Hematopoietic multipotent progenitor cell treated with erythropoietin and hydrocortisone succinate and interleukin-3 and kit ligand, for 6 days (in vitro differentiated cells): ENCODE measurements around the gene CSNK1A1.
"Not testable (repeated sequence)": the region's sequence is repeated elsewhere in the genome, so short reads cannot be mapped to it uniquely, and the experiment has no call there.

Source experiments
- DNase-seq: peaks from one replicate; pipeline ENCODE4 v3.0.0-alpha.2; 2015

The CSNK1A1 gene

DNA sequence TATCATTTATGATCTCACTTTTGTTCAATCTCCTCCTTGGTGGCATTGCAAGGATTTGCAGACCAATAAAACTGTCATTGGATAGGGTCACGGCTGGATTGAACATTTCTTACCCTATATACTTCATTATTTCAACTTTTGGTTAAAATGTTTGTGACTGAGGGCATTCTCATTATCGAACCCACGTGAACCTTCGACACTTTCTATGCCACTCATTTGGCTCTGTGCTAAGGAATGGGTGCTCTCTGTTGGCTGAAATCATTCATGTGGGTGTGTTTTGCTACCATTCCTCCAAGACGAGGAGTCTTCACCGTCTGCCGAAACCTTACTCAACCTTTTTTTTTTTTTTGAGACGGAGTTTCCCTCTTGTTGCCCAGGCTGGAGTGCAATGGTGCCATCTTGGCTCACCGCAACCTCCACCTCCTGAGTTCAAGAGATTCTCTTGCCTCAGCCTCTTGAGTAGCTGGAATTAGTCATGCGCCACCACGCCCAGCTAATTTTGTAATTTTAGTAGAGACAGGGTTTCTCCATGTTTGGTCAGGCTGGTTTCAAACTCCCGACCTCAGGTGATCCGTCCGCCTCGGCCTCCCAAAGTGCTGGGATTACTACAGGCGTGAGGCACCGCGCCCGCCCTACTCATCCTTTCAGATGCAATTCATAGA, 62.5 kb downstream of the CSNK1A1 start:
- no peak for DNase-seq

DNA sequence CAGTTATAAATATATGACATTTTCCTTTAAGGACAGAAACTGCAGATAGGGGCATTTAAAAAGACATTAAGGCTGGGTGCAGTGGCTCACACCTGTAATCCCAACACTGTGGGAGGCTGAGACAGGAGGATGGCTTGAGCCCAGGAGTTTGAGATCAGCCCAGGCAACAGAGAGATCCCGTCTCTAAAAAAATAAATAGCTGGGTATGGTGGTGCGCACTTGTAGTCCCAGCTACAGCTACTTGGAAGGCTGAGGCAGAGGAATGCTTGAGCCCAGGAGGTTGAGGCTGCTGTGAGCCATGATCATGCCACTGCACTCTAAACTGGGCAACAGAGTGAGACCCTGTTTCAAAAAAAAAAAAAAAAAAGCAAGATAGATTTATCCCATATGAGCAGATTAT, 63.6 kb downstream of the CSNK1A1 start:
- DNase-seq = no peak

DNA sequence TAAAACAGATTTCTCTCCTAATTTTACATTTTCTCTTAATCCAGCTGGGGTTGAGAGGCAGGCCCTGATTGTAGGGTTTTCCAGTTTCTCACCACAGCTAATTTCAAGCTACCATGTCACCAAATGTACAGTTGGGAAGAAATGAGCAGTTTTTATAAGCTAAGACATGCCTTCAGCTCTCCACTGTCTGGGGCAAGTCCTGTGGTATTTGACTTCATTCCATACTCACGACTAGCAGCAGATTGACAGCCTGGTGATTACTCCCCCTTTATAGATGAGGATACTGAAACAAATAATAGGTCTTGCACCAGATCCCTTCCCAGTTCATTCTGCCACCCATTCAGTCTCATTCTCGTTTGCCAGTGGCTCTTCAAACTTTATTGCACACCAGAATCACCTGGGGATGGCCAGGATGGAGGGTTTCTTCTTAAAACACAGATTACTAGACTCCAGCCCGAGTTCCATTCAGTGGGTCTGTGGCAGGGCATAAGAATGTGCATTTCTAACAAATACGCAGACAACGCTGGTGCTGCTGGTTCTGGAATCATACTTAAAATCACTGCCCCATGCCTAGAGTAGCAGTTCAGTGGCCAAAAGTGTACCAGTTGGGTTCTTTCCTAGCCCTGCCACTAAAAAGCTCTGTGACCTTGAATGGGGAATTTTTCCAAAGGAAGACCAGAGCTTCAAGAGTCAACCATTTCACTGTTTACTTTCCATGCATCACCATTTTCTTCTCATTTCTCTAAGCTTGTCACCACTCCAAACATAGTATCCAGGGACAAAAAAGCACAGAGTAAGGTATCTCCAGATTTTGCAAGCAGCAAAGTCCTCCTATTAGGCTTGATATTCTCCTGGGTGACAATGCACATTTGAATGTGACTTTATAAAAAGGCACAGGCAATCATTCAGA, 64.3 kb downstream of the CSNK1A1 start:
- DNase-seq = no peak

DNA sequence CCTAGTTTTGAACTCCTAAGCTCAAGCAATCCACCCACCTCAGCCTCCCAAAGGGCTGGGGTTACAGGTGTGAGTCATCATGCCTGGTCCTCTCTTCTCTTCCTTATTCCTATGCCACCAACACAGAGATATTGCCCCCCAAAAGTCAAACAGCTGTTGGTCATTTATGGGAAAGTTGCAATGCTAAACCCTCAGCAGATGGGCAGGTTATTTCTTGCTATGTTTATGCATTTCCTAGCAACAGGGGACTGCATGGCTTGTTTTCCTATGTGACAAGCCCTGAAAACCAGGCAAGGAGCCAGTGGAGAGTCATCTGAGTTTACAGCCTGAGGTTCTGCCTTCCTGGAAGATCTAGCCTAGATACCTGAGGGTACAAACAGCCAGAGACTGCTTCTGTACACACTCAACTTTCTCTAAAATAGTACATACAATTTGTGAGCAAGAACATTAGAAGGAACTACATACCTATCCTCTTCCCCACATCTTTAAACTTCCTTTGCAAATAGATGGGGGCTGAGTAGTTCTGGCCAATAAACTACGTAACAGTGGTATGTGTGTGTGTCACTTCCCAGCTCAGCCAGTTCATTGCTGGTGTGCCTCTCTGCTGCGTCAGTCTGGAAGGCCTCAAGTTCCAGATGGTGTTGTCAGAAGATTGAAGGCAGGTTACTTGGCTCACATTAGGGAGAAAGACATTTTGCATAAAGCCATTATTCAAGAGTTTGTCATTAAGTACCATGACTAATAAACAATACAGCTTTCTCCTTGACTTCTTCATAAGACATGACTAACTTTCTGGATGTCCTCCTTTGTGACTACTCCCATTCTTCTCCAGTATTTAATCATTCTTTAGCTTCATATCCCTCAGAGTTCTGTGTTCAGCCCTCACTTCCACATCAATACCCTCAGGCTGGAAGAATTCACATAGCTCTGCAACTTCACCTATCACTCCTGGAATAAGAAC, 65.3 kb downstream of the CSNK1A1 start:
- DNase-seq = peak; percentile 64

DNA sequence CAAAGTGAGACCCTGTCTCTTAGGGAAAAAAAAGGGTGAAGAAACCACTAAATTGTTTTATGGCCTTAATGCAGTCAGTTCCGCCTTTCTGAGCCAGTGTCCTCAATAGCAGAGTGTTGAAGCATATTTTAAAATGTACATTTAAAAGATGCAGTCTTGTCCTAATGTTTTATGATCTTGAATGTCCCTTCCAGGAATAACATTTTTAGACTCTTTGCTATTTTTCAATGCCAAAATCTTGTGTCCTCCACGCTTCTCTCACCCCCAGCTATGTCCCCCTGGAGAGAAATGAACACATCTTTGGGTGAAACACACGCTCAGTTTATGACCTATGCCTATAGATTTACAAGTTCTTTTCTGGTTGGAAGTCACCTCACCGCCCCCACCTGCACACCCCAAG, 69.8 kb downstream of the CSNK1A1 start:
- no peak for DNase-seq

DNA sequence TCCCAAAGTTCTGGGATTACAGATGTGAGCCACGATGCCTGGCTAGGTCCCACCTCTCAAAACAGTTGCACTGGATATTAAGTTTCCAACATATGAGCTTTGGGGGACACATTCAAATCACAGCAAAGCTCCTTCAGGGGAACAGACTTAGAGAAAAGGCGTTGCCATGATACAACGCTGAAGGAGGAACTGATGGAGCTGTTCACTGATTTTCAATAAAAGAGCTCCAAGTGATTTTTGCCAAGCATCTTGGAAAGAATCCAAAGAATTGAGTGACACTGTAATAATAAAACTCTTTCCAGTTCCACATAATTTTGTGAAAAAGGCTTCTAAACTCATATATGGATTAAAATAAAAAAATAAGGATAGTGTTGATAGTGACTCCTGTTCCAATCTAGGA, 72.5 kb downstream of the CSNK1A1 start:
- no peak for DNase-seq

DNA sequence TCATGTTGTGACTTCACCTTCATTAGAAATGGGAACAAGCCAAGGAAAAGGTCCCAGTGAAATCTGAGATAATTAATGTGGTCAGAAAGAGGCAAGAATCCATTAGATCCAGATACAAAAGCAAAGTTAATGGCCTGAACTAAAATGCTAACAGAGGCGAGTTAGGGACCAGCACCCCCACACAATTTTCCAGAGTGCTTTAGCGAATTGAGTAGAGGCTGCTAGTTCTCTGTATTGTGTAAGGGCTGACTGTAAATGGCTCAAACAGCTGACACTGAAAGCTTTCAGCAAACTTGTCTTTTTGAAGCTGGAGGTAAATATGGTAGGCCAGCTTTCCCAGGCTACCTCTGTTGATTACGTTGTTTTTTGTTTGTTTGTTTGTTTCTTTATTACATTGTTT, 75.5 kb downstream of the CSNK1A1 start:
- DNase-seq = no peak

DNA sequence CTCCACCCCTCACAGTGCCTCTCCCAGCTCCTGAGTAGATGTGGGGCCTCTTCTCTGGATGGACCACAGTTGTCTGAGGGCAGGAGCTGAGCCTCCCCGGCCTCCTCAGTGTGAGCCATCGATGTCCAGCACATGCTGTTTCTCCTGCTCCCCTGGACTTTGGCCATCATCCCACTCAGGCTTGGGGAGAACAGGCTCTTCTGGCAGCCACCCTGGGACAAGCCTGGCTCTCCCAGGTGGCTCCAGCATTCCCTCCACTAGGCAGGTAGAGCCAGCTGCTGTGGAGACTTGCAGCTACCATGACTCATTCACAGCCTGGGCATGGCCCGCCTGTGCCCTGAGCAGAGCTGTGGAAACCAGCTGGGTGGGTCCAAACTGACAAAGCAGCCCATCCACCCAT, 77.0 kb downstream of the CSNK1A1 start:
- DNase-seq = no peak

DNA sequence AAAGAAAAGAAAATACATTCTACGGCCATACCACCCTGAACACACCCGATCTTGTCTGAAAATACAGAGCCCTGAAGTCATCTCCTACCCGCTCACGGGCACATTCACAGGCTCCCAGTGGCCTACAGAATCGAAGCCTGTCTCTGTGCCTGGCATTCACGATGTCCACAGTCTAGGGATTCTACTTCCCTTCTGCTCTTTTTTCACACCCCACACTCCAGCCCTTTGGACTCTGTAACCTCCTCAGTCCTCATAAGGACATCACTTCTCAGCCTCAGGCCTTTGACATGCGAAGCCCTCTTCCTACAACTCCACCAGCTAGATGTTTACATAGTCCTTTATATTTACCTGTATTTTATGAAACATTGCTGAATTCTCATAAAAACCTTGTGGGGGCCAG, 77.8 kb downstream of the CSNK1A1 start:
- no peak for DNase-seq

DNA sequence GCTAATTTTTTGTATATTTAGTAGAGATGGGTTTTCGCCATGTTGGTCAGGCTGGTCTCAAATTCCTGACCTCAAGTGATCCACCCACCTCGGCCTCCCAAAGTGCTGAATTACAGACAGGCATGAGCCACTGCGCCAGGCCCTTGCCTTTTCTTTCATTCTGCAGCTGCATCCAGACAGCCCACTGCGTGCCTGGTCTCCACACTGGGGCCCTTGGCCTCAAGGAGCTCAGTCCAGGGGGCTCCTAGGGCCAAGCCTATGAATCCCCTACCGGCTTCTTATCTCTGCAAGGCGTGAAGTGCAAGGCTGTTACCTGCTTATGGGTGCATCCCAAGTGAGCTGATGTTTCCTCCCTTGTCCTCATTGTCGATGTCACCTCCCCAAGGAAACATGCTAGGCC, 78.8 kb downstream of the CSNK1A1 start:
- no peak for DNase-seq

DNA sequence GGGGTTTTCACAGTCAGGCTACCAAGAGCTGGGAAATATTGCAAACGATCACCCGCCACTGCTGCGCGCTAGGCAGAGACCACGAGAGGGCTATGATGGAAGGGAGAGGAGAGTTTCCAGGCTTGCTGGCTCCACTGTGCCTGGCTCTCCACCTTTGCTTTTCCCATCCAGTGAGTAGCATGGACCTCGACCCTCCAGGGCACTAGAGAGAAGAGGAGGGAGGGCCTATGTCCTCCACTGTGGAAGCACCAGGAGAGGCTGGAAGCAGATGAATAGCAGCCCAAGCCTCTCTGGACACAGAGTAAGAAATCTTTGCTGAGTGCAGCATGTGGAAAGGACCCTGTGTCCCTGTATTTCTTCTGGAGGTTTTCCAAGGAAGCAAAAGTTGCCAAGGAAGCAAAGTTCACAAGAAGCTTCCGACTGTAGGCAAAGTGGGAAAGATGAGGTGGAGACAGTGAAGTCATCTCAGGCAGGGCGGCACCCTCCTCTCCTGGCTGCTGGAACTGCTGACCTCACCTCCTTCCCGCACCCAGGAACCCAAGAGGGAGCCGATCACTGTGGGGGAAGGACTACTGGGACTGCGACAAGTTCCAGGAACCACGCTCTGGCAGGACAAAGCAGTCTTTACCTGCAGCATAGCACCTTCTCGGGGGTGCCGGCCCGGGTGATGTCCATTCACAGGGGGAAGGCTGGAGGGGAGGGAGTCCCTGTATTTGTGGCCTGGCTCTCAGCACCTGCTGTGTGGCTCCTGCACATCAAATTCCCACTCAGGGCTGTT, 79.6 kb downstream of the CSNK1A1 start:
- no peak for DNase-seq

DNA sequence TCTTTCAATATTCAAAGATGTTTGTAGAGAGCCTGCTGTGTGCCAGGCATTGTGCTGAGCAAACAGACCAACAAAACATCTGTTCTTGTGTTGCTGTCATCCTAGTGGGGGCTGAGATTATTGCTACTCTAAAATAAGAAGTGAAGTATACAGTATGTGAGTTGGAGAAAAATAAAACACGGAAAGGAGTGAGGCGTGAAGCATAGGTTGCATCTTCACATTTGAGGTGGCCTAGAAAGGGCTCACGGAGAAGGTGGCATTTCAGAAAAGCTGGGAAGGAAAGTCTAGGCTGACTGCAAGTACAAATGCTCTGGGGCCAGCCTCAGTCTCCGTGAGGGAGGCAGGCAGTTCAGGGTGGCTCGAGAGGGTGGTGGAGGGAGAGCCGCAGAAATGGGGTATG, 80.3 kb downstream of the CSNK1A1 start:
- DNase-seq = no peak

DNA sequence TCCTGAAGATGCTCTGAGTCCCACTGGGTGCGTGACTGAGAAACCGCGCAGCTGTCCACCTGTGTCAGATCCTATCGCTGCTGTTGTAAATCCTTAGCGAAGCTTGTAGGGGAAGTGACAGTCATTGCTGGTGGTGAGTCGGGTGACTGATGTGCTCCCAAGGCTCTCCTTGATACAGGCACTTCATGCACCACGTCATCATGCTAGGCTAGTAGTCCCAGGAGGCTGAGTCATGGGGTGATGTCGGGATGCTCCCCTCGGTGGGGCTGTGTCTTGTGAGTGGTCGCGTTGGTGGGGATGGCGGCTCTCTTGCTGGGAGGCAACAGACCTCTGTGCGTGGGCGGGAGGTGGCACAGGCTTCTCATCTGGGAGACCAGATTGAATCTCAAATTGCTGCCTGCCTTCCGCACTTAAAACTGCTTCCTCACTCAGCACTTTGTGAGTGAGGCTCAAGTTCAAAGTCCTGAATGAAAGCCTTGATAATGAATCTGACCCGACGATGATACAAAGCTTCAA, 84.7 kb downstream of the CSNK1A1 start:
- DNase-seq = no peak

DNA sequence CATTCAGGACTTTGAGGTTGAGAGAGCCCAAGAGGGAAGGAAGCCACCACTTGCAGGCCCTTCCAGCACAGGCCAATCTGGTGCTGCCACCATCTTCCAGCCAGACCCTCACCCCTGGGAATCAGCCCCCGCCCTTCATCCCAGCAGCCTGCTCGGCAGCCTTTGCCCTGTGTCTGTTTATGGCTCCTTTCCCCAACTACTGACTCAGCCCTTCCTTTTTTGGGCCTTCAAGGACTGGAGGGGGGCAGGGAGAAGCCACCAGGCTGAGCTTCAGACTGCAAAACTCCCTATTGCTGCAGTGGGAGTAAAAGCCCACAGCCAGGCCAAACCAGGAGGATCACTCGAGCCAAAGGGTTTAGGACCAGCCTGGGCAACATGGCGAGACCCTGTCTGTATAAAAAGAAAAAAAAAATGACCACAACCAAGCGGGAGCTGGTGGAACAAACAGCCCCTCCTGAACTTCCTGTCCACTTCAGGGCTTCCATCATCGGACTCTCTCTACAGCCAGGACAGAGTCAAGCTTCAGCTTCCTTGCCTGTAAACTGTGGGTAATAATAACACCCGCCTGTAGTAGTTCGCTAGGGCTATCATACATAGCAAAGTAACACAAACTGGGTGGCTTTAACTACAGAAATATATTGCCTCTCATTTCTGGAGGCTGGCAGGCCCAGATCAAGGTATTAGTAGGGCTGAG, 86.3 kb downstream of the CSNK1A1 start:
- no peak for DNase-seq

DNA sequence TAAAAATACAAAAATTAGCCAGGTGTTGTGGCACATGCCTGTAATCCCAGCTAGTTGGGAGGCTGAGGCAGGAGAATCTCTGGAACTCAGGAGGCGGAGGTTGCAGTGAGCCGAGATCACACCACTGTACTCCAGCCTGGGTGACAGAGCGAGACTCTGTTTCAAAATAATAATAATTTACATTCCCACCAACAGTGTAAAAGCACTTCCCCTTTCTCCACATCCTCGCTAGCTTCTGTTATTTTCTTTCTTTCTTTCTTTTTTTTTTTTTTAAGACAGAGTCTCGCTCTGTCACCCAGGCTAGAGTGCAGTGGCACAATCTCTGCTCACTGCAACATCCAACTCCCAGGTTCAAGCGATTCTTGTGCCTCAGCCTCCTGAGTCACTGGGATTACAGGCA, 89.3 kb downstream of the CSNK1A1 start:
- not testable (repeated sequence) for DNase-seq

DNA sequence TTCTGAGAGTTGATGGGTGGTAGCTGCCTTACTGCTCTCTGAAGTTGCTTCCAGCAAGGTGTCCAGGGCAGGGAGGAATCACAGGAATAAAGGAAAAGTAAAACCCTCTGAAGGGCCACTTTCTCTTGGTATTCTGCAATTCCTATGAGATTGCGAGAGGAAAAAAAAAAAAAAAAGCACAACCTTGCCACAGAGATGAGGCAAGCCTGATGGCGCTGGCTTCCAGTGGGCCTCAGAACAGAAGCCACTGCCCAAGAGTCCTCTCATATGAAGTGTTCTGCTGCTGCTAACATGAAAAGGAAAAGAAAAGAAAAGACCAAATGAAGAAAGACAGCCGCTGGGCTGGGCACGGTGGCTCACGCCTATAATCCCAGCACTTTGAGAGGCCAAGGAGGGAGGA, 91.3 kb downstream of the CSNK1A1 start:
- no peak for DNase-seq

DNA sequence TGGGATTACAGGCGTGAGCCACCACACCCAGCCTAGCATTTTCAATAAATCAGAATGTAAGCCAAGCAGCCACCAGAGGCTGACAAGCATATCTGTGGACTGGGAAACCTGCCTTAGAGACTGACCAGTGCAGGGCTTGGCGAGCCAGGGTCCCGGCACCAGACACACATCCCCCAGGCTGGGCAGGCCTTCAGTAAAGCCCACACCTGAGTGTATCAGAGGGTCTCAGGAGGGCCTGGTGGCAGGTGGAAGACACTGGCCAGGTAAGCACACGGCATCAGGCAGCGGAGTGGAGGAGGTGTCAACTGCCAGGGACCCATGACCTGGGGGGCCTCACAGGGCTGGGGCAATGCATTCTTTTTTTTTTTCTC, 93.9 kb downstream of the CSNK1A1 start:
- DNase-seq = no peak

DNA sequence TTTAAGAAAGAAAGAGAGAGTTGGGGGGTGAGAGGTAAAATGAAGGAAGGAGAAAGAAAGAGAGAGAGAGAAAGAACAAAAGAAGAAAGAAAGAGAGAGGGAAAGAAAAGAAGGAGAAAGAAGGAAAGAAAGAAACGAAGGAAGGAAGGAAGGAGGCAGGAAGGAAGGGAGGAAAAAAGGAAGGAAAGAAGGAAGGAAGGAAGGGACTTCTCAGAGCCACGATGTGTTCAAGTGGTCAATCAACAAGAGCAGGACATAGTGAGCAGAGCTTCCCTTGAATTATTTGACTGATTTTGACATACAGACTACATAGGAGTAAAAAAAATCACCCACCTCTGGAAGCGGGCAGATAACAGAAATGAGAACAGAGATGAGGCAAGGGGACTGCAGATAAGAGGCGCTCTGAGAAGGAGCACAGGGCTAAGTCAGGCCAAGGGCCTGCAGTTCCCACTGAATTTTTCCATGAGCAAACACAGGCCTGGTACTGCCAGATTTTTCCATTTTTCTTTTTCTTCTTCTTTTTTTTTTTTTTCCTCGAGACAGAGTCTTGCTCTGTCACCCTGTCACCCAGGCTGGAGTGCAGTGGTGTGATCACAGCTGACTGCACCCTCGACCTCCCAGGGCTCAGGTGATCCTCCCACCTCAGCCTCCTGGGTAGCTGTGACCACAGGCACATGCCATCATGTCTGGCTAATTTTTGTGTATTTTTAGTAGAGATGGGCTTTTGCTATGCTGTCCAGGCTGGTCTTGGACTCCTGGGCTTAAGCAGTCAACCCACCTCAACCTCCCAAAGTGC, 94.4 kb downstream of the CSNK1A1 start:
- DNase-seq = peak; percentile 96

DNA sequence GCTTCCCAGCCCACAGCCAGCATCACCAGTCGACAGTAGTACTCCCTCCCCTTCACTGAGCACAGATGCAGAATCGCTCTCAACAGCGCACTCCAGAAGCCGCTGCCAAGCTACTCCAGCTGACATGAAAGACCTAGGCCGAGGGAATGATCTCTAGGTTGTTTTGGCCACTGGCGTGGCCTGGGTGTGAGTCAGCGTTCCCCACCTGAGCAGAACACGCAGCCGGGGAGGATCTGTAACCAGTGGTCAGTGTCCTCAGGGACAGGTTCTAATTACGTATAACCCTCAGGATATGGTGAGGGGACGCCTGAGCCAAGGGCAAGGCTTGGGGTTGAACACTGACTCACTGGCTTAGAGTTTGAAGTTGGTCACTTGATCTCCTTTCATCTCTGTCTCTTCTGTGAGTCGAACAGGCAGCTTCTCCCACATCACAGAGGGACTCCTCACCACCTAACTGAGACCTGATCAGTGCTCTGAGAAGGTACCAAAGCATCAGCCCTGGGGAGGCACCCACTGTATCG, 95.3 kb downstream of the CSNK1A1 start:
- DNase-seq = peak; percentile 40

DNA sequence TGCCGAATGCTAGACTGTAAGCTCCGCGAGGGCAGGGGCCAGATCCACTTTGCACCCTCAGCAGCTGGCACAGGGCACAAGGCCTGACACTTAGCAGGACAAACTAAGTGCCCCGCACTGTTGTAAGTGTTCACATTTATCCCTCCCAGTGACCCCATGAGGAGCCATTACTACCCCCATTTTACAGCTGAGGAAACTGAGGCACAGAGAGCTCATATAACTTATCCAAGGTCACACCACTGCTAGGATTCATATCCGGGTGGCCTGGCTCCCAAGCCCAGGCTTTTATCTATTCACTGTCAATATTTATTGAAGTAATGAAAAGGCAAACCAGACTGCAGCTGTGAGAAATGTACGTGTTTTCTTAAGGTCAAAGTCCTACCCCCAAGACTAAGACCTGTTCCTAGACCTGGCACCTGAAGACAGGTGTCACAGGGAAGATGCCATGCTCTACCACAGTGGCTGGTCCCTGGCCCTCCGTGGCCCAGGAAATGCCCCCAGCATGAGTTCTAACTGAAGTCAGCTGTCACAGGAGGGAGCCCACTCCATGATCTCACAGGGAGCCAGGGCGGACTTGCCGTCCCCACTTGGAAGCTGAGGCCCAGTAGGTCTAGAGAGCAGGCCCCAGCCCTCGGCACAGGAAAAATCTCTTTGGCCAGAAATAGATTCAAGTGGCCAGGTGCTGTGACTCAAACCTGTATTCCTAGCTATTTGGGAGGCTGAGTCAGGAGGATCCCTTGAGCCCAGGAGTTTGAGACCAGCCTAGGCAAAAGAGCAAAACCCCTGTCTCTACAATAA, 97.4 kb downstream of the CSNK1A1 start:
- no peak for DNase-seq
